ENCODE results near the gene ERBIN.

DNA sequence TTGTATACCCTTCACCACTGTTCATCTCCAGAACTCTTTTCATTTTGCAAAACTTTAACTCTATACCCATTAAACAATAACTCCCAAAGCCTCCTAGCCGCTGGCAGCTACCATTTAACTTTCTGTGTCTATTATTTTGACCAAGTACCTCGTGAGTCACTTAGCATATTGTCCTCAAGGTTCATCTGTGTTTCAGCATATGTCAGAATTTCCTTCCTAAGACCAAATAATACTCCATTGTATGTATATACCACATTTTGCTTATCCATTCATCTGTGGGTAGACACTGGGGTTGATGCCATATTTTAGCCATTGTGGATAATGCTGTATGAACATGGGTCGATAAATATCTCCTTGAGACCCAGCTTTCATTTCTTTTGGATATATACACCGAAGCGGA, 17.4 kb downstream of the ERBIN start:
- TF ChIP-seq EP300 (IDR thresholded peaks at IDR 0.05; ENCODE audit: low read length) = no peak
- no peak for TF ChIP-seq MAZ (CRISPR knock-in tag; conservative IDR thresholded peaks at IDR 0.05 in 1 of 2, IDR thresholded peaks at IDR 0.05 in 1 of 2)
- no peak for TF ChIP-seq NCOR1 (IDR thresholded peaks at IDR 0.05)
- no peak for TF ChIP-seq PHF8 (IDR thresholded peaks at IDR 0.05; ENCODE audit: borderline replicate concordance, low read length)
- TF ChIP-seq PHB2 (IDR thresholded peaks at IDR 0.05; ENCODE audit: low read depth) = no peak
- TF ChIP-seq ZC3H4 (CRISPR knock-in tag; IDR thresholded peaks at IDR 0.05; ENCODE audit: borderline replicate concordance) = no peak

All from K562 (cell line).